ENCODE measurements around the gene DIPK1A.

Gene DIPK1A

DNA sequence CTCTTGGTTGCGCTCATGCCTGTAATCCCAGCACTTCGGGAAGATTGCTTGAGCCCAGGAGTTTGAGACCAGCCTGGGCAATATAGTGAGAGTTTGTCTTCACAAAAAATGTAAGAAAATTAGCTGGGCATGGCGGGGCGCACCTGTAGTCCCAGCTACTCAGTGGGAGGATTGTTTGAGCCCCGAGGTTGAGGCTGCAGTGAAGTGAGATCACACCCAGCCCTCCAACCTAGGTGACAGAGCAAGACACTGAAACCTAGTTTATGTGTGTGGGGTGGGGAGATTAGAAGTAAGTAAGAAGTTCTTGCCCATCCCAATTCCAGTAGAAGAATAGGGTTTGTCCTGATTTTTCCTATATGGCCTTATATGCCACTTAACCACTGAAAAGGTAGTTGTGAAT, 127.4 kb downstream of the DIPK1A start:
- no peak for DNase-seq

DNA sequence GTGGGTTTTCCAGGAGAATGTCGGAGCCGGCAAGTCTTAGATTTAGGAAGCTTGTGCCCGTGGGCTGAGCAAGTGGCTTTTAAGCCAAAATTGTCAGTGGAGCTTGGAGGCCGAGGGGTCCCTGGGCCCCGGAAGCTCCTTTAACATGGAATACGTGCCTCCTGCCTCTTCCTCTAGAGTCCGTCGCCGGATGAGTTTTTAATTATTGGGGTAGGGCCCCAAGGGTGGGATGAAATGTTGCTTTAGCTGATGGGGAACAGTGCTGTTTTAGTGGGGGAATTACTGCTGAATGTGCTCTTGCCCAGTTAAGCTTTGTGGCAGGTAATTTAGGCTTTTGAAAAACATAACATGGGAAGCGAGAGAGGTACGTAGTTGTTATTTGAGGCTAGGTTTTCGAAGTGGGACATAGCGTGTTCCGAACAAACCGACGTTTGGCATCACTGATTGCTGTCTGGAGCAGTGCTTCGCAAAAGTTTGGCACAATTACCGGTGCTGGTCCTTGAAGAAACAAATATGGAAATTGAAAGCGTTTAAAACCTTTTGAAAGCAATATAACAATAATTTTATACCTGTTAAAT, 128.6 kb downstream of the DIPK1A start:
- no peak for DNase-seq

DNA sequence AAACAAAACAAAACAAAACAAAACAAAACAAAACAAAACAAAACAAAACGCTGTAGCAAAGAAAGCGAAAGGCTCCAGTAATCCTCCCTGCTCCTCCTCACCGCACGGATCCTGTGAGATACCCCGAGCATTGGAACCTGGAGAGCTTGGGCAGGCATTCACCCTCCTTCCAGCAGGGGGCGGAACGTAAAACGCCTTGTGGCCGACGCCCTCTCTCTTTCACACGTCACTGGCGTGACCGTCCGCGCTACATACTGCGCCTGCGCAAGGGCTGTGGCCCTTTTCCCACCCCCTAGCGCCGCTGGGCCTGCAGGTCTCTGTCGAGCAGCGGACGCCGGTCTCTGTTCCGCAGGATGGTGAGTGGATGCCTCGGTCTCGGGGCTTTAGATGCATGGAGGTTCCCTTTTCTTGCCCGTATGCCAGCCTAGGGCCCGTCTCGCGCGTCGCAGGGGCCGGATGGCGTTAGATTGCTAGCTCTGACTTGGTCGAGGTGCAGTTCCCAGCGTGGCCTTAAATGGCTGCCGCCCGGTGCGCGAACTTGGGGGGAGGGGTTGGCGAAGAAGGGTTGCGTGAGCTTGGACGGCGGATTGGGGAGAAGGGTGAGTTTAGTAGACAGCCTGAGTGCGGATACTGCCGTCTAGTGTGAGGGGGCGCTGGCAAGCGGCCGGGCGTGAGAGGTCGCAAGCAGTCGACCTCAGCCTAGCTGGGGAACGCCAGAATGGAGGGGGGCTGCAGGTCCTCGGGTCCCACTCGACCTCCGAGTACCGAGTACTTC, 129.3 kb downstream of the DIPK1A start, which contains the start of gene RPL5:
RPL5 (plus strand) TSS at position 279 of the 775 bp plus-strand sequence; CDS start at position 354, 75 bp downstream.
- DNase-seq: peak; percentile 96 to 98

DNA sequence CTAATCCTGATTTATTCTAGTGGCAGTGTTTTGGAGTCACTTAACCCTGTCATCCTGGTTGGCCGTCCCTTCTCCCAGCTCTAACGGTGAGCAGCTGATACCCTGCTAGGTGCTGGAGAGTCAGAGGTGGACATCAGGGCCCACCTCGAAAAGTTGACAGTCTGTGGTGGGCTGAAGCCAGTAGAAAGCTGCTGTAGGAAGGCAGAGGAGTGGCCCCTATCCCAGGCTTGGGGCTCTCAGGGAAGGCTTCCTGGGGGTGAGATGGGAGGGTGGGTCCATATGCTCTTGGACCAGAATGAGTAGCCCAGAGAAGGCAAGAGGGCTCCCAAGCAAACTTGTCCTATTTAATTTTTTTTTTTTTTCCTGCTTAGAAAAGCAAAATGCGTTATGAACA, 129.9 kb downstream of the DIPK1A start:
- DNase-seq: no peak

DNA sequence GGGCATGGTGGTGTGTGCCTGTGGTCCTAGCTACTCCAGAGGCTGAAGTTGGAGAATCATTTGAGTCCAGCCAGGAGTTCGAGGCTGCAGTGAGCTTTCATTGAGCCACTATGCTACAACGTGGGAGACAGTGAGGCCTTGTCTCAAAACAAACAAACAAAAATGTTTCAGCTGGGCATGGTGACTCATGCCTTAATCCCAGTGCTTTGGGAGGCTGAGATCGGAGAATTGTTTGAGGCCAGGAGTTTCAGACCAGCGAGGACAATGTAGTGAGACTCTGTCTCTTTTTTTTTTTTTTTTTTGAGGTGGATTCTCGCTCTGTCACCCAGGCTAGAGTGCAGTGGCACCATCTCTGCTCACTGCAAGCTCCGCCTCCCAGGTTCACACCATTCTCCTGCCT, 134.5 kb downstream of the DIPK1A start:
- DNase-seq: no peak

DNA sequence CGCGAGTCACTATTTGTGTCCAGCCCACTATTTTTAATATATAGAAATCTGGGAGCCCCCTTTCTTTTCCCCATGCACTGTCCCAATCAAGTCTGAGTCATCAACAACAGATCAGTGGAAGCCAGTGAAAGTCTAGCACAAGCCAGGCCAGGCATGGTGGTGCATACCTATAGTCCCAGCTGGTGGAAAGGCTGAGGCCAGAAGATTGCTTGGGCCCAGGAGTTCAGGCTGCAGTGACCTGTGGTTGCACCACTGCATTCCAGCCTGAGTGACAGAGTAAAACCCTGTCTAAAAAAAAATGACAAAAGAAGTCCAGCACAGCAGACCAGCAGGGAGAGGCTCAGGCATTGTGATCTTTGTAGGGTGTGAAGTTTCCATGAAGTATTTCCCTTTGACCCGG, 138.4 kb downstream of the DIPK1A start:
- DNase-seq: no peak

DNA sequence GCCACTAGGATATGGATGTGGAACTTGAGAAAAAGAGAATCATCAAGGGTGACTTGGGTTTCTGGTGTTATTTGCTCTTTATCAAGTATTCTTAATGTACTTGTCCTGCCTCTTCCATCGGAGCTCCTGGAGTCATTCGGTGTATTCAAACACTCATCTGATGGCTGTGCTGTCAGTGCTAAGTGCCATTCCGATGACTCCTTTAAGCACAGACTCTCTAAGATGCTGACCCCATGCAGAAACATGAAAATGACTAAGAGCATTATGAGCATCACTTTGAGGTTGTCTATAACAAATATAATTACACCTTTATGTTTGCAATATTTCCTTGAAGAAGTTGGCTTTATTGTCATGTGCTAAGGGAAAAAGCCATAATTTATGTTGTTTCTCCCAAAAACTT, 140.7 kb downstream of the DIPK1A start:
- DNase-seq: no peak

DNA sequence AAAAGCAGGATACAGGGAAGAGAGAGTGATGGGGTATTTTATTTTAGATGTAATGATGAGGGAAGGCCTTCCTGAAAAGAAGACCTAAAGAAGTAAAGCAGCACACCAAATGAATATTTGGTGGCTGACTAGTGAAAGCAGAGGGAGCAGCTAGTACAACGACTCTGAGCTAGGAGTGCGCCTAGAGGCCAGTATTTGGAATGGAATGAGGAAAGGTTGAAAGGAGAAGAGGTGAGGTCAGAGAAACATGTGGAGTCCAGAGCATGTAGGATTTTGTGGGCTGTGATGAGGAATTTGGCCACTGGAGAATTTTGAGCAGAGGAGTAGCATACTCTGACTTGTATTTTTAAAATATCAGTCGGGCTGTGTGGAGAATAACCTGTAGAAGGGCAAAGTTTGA, 141.2 kb downstream of the DIPK1A start:
- no peak for DNase-seq

DNA sequence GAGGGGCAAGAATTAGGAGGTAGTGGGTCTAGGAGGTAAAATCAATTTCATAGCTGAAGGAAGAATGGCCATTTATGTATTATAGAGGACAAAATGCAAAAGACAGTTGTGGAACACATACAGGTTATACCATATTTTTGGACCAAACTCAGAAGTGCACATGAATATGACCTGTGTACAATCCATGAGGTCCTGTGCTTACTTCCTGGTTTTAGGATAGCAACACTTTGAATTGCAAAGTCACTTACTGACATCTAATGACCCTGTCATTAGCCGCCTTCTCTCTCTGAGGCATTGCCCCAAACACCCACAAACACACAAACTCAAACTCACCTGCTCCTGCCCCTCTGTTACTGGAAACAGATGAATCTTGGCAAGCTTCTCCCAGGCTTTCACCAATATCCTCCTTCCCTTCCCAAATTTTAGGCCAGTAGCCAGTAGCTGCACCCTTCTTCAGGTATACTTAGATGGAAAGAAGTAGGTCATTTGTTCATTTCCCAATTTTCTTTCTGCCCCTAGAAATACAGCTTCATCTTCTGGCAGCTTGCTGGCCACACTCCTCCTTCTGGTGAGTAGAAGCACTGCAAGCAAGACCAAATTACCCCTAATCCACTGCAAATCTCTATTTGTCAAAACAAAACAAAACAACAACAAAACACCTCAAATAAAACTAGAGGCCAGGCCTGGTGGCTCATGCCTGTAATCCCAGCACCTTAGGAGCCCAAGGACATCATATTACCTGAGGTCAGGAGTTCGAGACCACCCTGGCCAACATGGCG, 143.1 kb downstream of the DIPK1A start:
- DNase-seq: no peak

DNA sequence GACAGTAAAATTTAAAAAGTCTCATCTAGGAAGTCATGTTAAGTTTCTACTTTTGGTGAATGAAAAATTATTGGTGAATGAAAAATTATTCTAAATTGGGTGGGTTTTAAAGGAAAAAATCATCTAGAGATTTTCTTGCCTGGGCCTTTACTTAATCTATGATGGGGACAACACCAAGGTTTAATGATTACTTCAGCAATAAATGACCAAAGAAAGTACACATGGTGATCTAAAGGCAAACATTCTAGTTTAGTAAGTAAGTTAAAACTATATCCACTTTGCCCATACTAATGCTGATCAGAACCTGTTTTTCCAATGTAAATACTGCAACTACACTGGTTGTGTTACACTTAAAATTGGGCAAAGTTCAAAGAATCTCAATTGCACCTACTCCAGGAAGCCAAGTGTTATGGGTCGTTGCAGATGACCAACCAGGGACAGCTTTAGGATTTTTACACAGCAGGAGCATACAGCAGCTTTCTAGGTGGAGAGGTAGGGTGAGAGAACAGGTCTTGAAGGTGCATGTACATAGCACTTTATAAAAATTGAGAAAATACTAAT, 144.0 kb downstream of the DIPK1A start:
- no peak for DNase-seq

DNA sequence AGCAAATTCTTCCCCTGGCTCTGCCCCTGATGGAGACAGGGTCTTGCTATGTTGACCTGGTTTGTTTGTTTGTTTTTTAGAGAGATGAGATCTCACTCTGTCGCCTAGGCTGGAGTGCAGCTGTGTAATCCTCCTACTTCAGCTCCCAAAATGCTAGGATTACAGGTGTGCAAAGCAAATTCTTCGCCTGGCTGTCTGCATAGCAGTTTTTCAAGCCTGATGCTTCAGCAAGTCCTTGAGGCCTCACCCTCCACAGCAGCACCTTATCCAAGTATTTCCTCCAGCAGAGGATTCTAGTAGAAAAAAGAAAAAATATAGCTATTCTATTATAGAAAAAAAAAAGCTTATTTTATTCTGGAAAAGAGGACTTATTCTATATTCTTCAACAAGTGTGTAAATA, 144.5 kb downstream of the DIPK1A start:
- no peak for DNase-seq

DNA sequence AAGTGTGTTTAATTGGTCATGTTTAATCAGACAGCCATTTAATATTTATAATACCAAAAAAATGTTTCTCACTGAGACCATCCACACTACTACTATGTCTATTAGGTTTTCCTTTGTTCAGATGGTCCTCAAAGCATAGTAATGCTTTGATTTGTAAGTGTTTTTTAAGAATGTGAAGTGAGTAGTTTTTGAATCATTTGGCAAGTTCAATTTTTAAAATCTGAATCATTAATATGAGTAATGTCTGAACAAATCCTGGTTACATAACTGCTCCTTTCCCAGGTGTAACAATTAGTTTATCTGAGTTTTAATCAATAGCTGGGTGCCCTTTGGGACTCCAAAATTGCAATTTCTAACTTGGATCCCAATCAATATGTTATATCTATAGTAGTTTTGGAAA, 152.9 kb downstream of the DIPK1A start:
- DNase-seq: no peak

DNA sequence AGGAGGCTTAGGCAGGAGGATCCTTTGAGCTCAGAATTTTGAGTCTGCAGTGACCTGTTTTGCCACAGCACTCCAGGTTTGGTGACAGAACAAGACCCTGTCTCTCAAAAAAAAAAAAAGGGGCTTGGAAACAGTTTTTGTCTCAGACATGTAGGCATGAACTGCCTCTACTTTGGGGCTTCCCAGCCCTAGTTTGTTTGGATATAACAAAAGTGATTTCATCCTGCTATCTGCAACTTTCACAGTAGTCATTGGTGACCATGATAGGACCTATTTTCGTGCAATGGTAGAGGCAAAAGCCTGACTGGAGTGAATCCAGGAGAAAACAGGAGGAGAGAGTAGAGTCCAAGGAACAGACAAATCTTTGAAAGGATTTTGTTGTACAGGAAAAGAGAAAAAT, 156.0 kb downstream of the DIPK1A start:
- DNase-seq: no peak

DNA sequence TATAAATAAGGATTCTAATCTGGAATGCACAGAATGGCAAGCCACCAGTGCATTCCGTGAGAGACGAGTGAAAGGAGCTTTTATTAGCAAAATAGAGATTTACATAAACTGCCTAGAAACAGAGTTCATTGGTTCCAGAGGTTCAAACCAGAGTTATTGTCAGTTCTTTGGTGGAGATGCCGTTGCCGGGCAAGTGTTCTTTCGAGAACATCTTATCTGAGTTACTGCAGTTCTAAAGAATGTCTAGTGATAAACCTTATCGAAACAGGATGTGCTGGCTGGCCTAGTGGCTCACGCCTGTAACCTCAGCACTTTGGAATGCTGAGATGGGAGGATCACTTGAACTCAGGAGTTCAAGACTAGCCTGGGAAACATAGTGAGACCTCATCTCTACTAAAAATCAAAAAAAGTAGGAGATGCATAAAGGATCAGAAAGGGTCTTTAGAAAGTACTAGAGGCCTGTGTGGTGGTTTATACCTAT, 156.5 kb downstream of the DIPK1A start:
- DNase-seq: no peak

DNA sequence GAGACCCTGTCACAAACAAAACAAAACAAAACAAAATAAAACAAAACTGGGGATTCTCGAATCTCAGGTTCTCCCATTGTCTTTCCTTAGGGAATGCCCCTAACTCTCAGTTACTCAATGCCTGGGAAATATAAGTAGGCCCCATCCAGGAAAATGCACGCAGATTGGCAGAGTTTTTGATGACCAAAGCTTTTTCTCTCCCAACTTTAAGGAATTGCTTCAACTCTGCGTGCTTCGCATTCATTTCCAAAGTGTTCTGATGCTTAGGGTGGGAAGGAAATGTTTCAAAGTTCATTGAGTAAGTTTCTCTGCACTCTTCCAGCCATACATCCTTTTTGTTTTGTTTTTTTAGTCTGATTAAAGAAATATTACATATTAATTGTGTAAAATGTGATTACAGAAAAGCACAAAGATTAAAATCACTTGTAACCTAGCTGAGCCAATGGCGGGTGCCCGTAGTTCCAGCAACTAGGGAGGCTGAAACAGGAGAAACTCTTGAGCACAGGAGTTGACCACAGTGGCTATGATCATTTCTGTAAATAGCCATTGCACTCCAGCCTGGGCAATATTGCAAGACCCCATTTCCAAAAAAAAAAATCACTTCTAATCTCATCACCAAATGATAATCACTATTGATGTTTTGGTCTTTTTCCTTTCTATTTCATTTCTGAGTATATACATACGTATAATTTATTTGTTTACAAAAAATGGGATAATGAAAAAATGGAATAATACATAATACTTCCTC, 157.9 kb downstream of the DIPK1A start:
- DNase-seq: no peak

DNA sequence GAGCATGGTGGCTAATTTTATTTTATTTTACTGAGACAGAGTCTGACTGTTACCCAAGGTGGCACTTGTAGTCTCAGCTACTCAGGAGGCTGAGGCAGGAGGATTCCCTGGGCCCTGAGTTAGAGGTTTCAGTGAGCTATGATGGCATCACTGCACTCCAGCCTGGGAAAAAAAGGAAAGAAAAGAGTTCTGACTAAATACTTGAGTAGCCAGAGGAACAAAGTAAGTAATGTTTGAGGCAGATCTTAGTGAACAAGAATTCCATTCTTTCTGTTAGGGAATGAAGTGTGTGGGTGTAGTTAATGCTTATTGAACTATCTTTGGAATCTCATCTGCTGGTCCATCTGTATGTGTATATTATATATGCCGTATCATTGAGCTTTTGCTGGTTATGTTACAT, 163.3 kb downstream of the DIPK1A start:
- DNase-seq: no peak

DNA sequence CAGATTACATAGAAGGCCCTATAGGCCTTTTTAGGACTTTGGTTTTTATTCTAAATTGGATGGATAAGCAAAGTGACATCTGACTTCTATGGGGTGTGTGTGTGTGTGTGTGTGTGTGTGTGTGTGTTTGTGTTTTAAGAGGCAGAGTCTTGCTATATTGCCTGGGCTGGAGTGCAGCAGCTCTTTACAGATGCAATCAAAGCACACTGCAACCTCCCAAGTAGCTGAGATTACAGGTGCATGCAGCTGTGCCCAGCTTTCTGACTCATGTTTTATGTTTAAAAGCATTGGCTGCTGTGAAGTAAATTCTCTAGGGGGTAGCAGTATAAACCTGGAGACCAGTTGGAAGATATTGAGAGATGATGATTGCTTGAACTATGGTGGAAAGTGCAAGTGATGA, 164.0 kb downstream of the DIPK1A start:
- DNase-seq: no peak

DNA sequence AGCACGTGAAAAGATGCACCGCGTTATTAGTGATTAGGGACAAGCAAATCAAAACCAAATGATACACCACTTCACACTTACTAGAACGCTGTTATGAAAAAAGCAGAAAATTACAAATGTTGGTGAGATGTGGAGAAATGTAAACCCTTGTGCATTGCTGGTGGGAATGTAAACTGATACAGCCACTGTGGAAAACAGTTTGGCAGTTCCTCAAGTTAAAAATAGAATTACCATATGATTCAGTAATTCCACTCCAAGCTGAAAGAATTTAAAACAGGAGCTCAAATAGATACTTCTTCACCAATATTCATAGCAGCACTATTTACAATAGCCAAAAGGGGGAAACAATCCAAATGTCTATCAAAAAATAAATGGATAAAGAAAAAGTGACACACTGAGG, 166.1 kb downstream of the DIPK1A start:
- DNase-seq: no peak

DNA sequence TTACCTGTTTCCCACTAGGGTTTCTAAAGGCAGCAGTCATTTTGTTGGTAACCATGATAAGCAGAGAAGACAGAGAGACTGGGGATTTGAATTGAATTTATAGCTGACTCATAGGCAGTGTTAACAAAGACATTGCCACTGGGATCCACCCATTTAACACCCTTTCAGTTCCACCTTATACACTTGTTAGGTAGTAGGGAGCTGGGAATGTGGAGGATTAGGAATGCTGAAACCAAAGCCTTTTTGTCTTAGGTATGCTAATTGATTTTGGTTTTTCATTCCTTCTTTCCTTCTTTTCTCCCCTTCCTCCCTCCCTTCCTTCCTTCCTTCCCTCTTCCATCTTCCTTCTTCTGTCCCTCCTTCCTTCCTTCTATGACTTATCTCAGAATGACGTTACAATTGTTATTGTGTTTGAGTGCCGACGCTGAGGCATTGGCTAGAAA, 168.9 kb downstream of the DIPK1A start:
- peak; percentile 10 to 24 for DNase-seq

All from NCI-H1930 (cell line).